GM18858 (cell line): Measurements from ENCODE around the gene ZIC1.

Experiments used
- ATAC-seq: cut with Tn5 transposase; IDR thresholded peaks from one replicate; pipeline ENCODE4 v1.9.1; 2021; ENCODE audit not compliant: unreplicated experiment

Gene ZIC1

DNA sequence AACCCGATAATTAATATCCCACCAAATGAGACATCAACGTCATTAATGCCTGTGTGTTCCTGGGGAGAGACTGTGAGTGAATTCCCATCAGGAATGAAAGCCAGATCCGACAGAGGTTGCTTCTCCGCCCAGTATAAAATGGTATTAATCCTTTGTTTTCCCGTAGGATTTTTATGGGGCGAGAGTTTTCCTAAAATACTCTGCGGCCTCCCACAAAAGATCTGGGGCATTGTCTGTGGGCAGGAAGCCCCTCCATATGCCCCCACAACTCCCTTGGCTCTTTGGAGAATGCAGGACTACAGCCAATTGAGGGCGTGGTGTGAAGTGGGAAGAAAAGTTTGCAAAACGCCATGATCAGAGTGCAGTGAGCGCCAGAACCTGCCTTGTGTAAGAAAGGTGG lies 29.5 kb upstream of the ZIC1 start:
- no peak for ATAC-seq

DNA sequence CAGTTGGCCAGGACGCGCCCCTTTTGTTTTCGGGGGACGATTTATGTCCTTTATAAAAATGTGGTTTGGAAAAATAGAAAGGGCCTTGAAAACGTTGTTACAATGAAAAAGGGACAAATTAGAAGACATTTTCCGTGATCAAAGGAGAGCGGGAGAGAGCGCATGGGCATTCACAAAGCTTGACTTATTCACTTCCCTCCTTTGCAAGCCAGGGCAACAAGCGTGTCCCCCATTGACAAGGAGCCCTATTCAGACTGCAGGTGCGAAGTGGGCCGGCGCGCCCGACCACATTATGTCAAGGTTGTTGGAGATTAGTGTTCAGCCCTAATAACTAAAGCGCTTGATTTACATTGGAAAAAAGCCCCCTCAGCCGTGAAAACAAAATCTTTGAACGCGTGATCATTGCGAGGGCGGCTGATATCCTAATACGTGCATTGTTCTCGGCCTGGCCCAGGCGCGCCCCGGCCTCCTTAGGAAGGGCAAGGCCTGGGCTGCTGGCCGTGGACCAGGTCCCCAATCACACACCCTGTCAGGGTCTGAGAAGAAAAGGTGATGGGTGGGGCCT lies 28.7 kb upstream of the ZIC1 start:
- no peak for ATAC-seq

DNA sequence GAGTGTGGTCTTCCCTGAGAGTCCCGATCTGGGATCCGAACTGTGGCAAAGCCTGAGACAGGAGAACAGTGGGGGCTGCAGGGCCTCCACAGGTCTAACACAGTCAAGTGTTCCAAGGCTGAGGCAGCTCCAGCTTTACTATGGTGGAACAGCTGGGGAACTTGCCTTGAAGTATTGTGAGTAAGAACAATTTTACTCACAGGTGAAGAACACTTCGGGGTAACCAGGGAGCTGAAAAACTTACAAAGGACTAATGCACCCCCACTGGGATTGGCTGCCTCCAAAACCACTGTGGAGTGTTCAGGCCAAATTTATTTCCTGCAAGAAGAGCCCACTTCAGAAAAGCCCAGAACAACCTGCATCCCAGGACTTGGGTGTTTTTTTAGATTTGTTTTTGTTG lies 28.2 kb upstream of the ZIC1 start:
- no peak for ATAC-seq

DNA sequence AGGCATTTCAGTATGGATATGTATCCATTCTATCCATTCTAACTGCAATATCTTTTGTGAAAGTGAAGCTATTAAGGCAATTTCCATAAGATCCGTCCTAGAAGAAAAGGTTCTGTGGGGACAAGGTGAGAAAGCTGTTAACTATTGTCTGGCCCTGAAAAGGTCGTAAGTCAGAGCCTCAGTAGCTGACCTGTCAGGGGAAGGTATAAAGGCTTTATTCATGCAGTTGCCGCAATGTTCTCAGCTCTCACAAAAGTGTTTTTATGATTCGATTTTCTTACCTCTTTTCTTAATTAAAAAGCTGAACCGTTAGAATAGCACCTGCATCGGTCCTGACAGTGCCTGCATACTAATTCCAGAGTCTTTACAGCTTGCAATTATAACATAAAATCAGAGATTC lies 27.6 kb upstream of the ZIC1 start:
- no peak for ATAC-seq

DNA sequence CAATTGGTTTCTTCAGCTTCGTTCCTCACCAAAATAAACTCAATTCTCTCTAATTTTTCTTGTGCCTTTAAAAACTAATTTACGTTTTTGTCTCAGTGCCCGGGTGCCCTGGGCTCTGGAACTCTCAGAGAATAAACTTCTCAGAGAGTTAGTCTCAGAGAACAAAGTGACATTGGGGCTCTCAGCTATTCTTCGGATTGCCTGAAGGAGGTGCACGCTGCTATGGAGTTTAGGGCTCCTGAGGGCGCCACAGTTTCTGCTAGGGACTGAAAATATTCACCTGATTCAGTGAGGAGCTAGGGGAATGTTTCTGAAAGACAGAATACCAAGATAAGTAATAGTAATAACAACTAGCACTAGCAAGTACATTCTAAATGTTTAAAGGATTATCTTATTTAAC lies 25.5 kb upstream of the ZIC1 start:
- no peak for ATAC-seq

DNA sequence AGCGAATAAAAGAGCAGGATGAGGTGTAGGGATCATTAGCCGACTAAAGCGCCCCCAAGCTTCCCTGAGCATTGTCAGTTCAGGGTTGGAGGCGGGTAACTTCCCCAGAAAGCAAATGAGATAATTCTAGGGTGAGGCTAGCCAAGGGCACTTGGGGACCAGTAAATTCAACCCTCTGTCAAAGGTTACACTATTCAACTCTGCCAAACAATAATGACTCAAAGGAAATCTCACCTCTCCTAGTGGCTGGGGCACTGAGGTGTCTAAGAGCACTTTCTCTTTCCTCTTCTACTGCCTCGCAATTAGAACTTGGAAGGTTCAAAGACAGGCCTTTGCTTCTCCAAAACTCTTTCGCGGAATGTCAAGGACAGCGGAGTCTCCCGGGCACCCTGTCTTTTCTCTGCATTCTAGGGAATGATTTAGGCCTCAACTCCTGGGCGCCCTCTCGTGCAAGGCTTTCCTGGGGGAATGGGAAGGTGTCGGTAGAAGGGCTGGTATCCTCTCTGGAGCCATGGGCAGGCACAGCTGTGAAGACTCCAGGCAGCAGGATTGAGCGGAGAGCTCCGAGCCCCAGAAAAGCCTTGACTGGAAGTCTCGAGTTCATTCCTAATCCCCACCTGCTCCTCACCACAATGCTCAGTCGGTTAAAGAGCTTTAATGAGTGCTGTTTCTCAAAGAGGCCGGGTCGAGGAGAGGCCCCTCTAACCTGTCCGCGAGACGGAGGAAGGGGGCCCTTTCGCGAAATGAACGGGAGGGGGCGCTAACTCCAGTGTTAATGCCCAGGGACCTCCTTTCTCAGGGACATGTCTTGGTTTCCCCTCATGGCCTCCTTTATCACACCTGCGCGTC lies 24.7 kb upstream of the ZIC1 start:
- no peak for ATAC-seq

DNA sequence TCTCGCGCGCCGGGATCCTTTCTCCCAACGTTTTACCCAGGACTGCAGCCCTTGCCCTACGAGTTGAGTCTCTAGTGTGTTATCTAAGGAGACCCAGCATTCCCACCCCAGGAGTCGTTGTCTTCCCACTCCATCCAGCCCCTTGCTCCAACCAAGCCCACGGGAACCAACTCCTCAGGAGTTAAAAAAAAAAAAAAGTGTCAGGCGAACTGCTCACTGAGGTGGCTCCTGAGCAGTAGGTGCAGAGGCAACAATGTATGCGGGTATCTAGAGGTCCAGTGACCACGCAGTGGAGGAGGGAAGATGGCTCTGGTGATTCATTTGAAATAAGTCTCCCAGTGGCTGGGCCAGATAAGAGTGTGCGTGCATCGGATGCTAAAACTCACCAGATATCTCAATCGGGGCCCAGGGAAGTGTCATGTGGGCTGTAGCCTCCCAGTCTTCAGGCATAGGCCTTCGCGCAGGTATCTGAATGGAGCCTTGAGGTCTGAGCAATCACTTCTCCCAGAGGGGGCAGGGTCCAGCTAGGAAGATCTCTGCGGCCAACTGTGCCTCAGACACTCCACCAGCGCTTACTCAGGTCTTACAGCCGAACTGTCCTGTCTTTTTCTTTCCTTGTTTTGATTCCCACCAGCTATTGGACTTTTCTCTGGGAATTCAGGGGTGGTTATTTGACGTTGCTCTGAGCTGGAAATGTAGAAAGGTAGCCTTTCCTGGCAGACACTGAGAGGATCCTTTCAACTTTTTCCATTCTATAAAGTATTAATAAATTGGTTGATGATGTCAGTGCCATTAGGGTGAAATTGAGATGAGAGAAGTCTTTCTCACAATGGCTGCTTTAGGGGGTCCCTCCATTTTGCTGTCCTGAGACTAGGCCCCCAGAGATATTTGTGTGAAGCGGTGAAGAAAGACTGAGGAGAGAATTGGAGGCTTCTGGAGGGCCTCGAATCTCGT lies 23.8 kb upstream of the ZIC1 start:
- no peak for ATAC-seq

DNA sequence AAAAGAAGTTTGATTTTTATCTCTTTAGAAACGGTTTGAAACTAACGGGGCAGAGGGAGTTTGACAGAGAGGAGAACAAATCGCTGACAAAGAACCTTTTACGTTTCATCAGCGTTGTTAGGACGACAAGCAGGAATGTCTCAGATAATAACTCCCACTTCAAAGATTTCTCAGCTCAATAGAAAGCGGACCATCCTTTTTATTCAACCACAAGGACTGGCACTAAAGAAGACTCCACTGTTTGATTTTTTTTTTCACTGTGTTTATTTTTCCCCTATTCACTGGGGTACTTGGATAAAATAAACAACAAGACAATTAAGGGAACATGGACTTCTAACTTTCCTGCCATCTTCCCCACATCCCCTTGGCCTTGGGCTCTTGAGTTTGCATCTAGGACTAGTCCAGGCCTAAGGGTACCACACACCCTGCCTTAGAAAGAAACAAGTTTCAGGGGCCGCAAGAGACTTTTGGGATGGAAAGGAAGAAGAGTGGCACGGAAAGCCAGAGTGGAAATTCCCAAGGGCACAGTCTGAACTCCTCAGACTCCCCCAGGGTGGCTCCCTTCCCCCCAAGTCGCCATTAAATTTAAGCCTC lies 21.8 kb upstream of the ZIC1 start:
- ATAC-seq: no peak

DNA sequence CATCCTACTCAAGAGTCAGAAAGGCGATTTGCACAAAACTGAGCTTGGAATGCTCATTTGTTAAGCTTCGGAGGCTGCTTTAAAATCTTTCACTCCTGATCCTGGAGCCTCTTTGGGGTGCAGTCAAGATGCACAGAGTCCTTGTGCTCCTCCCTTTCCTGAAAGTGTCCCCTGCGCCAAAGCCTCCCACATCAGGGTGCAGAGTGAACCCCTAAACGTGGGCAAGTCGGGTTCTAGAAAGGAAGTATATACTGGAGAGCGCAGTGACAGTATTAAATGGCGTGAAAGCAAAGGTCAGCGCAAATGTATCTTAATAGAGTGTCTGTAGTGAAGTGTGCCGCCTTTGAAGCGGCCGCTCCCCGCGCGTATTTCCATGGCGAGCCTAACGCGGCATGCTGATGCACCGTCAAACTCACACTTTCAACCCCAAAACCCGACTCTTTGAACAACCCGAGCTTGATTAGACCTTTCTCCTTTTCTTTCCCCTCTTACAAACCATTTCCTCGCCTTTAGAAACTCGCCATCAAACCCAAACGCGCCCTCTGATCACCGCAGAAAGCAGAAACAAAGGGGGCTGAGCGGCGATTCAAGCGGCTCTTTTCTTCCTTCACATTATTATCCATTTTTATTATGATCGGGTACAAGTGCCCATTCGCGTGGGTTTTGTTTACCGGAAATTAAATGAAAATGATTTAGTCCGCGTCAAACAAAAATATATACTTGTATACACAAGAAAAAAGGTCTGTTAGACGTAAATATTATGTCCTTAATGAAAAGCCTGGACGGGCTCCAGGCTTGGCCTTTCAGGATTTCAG lies 21.1 kb upstream of the ZIC1 start:
- ATAC-seq: no peak

DNA sequence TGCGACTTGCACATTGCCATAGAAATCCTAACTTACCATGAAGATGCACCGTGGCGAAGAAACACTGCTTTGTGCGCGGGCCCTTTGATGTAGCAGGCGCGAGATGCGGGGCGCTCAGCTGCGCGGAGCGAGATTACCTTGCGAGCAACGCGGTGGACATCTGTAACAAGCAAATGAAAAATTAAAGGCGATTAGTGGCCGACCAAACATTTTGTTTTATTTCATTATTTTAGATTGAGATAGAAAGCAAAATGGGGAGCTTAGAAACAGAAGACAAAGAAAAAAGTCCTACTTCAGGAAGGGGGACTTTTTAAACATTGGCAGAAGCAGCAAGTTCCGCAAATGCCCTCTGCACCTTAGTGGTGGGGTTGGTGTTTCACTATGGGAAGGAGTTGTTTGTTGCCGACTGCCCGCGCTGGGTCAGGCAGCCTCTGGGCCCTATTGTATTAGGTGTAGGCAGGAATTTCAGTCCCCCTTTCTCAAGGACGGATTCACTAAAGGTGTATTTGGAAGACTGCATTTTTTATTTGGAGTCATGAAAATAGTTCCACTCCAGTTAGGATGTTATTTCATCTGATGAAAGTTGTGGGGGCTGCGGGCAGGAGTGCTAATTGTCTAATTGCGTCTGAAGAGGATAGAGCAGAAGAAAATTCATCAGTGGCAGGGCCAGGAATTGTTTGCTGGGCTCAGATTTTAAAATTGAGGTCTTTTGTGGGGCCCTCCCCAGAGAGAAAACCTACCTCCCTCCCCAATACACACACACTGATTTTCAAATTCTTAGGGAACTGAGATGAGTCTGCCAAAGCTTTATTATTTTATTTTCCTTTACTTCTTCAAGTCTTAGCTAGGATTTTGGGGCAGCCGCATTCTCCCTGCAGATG lies 20.2 kb upstream of the ZIC1 start:
- no peak for ATAC-seq

DNA sequence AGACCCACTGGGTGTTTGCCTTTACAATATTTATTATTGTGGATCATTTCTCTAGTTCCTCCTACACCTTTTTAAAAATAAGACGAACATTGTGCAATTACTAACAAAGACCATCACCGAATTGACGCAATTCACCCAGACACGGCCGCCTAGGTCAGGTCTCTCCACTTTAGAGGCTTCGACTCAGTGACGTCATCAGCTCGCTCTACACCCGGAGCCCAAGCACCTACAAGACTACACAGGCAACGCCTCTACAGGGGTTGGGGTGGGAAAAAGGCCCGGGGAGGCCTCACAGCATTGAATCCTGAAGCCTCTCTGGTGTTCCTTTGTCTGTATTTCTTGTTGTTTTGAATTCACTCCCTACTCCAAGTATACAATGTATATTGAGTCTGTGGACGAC lies 19.4 kb upstream of the ZIC1 start:
- ATAC-seq: no peak

DNA sequence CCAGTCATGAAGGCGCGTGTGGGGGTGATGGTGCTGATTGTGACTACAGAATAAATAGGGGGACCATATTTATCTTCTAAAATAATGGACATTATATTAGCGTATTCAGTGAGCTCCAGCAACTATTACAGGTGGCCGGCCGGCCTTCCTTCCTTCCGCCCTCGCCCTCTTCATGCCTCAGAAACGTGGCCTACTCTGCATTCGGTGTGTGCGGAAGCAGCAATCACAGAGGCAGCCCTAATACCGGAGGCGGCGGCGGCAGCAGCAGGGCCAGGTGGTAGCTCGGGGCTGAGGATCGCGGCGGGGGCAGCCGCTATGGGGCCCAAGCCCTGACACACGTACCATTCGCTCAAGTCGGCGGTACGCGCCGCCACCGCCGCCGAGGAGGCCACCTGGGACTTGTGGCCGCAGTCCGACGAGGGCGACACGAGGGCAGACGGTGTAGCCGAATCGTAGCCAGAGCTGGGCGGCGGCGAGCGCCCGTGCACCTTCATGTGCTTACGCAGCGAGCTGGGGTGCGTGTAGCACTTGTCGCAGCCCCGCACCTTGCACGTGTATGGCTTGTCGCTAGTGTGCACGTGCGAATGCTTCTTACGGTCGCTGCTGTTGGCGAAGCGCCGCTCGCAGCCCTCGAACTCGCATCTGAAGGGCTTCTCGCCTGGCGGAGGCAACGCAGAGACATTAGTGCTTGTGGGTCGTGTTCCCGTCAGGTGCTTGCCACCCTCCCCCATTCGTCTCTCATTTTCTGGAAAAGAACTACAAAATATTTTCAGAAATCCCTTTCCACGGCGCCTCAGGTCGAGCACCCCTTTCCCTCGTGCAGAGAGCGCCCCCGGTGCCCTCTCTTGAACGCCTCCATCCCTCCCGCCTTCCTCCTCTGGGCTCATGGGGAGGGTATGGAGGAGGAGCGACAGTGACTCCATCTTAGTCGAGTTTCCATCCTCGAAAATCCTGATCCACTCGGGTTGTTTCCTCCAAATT lies 18.3 kb upstream of the ZIC1 start:
- no peak for ATAC-seq

DNA sequence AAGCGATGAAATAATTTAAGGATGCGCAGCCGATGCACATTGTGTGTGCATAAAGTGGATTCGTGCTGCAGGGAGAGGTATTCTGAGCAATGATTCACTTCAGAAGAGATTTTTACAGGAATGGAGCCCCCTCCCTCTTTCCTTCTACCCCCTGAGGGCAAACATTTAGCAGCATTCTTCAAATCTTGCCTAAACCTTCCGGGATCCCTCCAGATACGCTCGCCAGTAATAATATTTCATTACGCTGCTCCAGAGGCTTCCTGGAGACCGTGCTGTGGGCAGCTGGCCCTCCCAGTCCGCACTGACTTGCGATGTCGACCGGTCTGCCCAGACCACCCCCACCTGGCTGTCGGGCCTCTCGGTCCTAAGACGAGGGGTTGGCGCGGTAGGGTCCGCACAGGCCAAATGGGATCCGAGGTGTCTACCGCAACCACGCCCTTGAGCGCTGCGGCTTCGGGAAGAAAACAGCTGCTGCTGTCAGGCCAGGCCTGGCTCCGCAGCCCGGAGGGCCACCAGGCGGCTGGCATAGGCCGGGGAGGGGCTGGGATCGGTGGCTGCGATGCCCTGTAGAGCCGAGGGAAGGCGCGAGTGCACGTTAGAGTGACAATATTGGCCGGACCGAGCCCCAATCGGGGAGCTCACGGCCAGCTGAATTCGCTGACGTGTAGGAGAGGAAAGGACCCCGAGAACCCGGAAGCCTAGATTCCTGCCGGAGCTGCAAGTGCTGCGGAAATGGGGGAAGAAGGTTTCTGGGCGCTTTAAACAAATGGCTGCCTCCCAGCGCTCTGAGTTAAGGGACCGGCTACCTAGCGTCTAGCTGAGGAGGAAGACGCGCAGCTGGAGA lies 17.2 kb upstream of the ZIC1 start:
- no peak for ATAC-seq

DNA sequence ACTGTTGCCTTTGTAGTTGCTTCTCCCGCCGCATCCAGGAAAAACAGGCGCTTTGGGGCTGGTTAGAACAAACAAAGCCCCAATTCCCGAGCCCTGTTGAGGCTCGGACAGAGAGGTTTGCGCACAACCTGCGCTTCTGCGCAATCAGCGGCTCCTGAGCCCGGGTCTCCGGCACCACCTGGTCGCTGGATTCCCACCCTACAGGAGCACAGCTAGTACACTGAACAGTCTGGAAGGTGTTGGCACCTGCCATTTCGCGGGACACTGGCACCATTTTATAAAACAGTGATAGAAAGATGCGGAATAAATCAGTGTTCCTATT lies 16.6 kb upstream of the ZIC1 start:
- ATAC-seq: no peak

DNA sequence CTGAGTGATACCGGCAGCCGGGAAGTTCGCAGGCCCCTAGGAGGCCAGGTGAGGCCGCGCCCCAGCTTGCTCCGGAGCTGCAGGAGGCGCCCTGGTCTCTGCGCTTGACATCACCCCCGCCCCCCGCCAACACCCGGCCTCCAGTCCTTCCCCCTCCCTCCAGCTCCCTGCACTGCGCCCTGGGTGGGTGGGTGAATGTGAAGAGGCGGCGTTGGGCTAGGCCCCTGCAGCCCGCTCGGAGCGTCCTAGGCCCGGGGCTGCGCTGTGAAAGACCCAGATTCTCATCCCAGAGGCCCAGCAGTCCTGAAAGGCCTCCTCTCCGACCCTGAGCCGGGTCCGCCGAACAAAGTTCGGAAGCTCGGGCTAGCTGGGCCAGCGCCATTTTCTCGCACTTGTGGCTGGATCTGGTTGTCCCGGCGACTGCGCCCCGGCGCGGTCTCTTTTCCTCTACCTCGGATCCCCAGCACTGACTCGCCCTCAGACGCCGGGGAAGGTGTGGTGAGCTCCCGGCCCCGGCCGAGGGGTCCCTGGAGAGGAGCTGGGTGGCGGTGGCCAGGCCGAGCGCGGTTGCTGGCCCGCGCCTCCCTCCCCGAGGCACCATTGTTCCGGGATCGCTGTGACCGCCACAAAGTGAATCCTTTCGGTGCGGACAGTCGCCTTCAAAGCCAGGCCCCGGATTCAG lies 15.8 kb upstream of the ZIC1 start:
- no peak for ATAC-seq

DNA sequence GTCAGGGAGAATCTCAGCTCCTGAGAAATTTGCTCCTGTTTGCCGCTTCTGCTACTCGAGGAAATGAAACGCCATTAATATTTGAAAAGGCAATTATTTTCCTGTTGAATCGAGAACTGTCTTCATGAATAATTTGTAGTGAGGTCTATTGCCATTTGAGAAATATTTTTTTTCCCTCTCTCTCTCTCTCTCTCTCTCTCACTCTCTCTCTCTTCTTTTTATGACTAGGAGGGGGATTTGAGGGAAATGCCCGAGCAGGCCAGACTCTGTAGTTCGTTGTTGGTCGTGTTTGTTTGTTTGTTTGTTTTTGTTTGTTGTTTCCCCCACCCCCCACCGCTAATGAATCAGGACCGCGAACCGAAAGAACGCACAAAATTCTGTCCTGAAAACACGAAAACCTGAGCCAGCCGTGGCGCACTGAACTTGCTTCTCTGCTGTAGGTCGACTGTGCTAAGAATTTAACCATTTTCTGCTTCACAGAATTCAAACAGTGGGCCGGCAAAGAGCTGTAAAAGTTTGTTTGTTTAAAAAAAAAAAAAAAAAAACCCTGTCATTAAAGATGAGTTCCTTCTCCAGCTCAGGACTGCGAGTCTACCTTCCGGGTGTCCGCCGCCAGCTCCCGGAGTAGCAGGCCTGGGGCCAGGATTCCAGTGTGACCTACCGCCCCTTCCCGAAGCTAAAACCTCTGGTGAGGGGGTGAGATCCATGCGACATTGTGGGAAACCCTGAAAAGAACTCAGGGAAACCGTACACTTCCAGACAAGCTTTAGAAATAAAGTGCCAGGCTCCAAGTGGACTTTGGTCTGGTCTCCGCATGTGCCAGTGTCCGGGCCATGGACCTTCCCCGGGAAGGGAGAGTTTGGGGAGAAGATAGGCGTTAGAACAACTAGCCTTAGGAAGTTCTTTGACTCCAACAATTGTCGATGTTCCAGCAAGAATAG lies 15.0 kb upstream of the ZIC1 start:
- no peak for ATAC-seq
